WTC11 (cell line): ENCODE results near the gene MACROD2. TPM values are rescaled to one million over a fixed set of nuclear protein-coding genes. Genes with fewer than 3 reads are reported as not detected.

ENCODE experiments used
- ATAC-seq: fragments of 200-7000 bp; cut with Tn5 transposase; 2 replicates; pipeline ENCODE4 v1.10.0; 2021; ENCODE audit warnings: mild to moderate bottlenecking, moderate library complexity
- CTCF ChIA-PET: fragments of 300-600 bp; sonication (Branson Sonifier 250); formaldehyde crosslinking; loops from one replicate; lab custom pipeline; 2021; ENCODE audit warnings: antibody characterized with exemption; lab: Charles Lee
- POLR2A ChIA-PET: fragments of 350-600 bp; sonication (Branson Sonifier 250); formaldehyde crosslinking; loops from one replicate; lab custom pipeline; 2021; ENCODE audit warnings: antibody characterized with exemption; lab: Charles Lee
- DNase-seq: peaks from one replicate; pipeline ENCODE4 v3.0.0; 2021; ENCODE audit warnings: low spot score
- H3K27ac Mint-ChIP-seq: 2 replicates; pipeline ENCODE4 v1.8.0; 2021; ENCODE audit warnings: mixed read lengths
- H3K27me3 Mint-ChIP-seq: 2 replicates; pipeline ENCODE4 v1.8.0; 2021; ENCODE audit warnings: low read depth, mild to moderate bottlenecking, moderate library complexity, mixed read lengths
- H3K36me3 Mint-ChIP-seq: 2 replicates; pipeline ENCODE4 v1.8.0; 2021; ENCODE audit warnings: mixed read lengths
- H3K4me1 Mint-ChIP-seq: 2 replicates; pipeline ENCODE4 v1.8.0; 2022; ENCODE audit warnings: mixed read lengths
- H3K4me3 Mint-ChIP-seq: 2 replicates; pipeline ENCODE4 v1.8.0; 2021; ENCODE audit warnings: mild to moderate bottlenecking, moderate library complexity, mixed read lengths
- H3K9me3 Mint-ChIP-seq: 2 replicates; pipeline ENCODE4 v1.8.0; 2021; ENCODE audit warnings: mixed read lengths
- E2F4 ChIP-seq: sonication (generic); formaldehyde crosslinking; IDR thresholded peaks from 2 replicates; pipeline ENCODE4 v1.8.1; 2022; ENCODE audit warnings: low read depth, mild to moderate bottlenecking, moderate library complexity, missing genetic modification reagents, borderline replicate concordance
- GRHL2 ChIP-seq: fragments of 250-450 bp; sonication (Bioruptor Pico); IDR thresholded peaks from 2 replicates; pipeline ENCODE4 v1.8.0; 2022; ENCODE audit warnings: mild to moderate bottlenecking, moderate library complexity; ENCODE audit not compliant: insufficient replicate concordance, severe bottlenecking
- KAT7 ChIP-seq: sonication (generic); formaldehyde crosslinking; IDR thresholded peaks from 2 replicates; pipeline ENCODE4 v1.8.1; 2023; ENCODE audit warnings: missing genetic modification reagents, mild to moderate bottlenecking, borderline replicate concordance
- NFATC4 ChIP-seq: fragments of 250-450 bp; sonication (Bioruptor Pico); IDR thresholded peaks from 2 replicates; pipeline ENCODE4 v1.9.0; 2021; ENCODE audit warnings: mild to moderate bottlenecking
- NR3C1 ChIP-seq: sonication (generic); formaldehyde crosslinking; conservative IDR thresholded peaks from 2 replicates; pipeline ENCODE4 v1.8.1; 2023; ENCODE audit warnings: low read depth, mild to moderate bottlenecking, missing genetic modification reagents
- PRRX2 ChIP-seq: fragments of 250-450 bp; sonication (Bioruptor Pico); IDR thresholded peaks from 2 replicates; pipeline ENCODE4 v1.8.0; 2021; ENCODE audit warnings: mild to moderate bottlenecking
- RELA ChIP-seq: sonication (generic); formaldehyde crosslinking; IDR thresholded peaks from 2 replicates; pipeline ENCODE4 v1.8.1; 2022; ENCODE audit warnings: missing genetic modification reagents, mild to moderate bottlenecking, borderline replicate concordance
- SP1 ChIP-seq: sonication (generic); formaldehyde crosslinking; conservative IDR thresholded peaks from 2 replicates; pipeline ENCODE4 v1.8.1; 2022; ENCODE audit warnings: missing genetic modification reagents
- ZNF317 ChIP-seq: sonication (generic); formaldehyde crosslinking; IDR thresholded peaks from 2 replicates; pipeline ENCODE4 v1.8.1; 2023; ENCODE audit warnings: low read depth, mild to moderate bottlenecking, moderate library complexity, missing genetic modification reagents, borderline replicate concordance
- total RNA-seq: library from RNA; stranded (reverse); gene quantifications from 3 replicates; pipeline ENCODE4 v1.2.3, GENCODE V29; 2021
- TF ChIP-seq, protein P1 (sequence below): sonication (generic); formaldehyde crosslinking; IDR thresholded peaks from 2 replicates; pipeline ENCODE4 v1.8.0; 2022; ENCODE audit warnings: missing genetic modification reagents
- TF ChIP-seq, protein P2 (sequence below): fragments of 250-450 bp; sonication (Bioruptor Pico); conservative IDR thresholded peaks from 2 replicates; pipeline ENCODE4 v1.9.0; 2021; ENCODE audit warnings: mild to moderate bottlenecking
- TF ChIP-seq, protein P3 (sequence below): sonication (generic); formaldehyde crosslinking; conservative IDR thresholded peaks from 2 replicates; pipeline ENCODE4 v1.8.1; 2023; ENCODE audit warnings: mild to moderate bottlenecking, low read depth, missing genetic modification reagents, moderate library complexity
- TF ChIP-seq, protein P4 (sequence below): sonication (generic); formaldehyde crosslinking; IDR thresholded peaks from 2 replicates; pipeline ENCODE4 v1.8.1; 2023; ENCODE audit warnings: mild to moderate bottlenecking, missing genetic modification reagents, moderate library complexity
- TF ChIP-seq, protein P5 (sequence below): fragments of 250-450 bp; sonication (Bioruptor Pico); IDR thresholded peaks from 2 replicates; pipeline ENCODE4 v1.9.0; 2021; ENCODE audit warnings: mild to moderate bottlenecking
- TF ChIP-seq, protein P6 (sequence below): sonication (generic); formaldehyde crosslinking; IDR thresholded peaks from 2 replicates; pipeline ENCODE4 v1.8.1; 2022; ENCODE audit warnings: mild to moderate bottlenecking, moderate library complexity, missing genetic modification reagents

MACROD2 gene
- total RNA-seq, 1 experiment from 2014 or later = 4.1 TPM

DNA sequence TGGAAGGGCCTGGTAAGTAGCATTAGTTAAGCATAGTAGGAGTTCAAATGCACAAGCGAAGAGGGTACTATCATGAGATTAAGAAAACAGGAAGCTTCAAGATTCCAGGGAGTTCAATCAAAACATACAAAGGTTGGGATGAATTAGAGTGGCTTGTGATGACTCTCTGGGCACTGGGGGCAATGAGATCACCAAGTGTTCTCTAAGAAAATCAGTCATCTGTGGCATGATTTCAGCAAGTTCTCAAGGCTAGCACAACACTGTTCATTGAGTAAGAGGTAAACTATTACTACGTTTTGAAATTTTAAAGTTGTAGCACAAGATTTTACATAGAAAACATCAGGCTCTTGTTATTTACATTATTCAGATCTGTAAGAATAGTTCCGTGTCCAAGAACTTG lies 481.8 kb downstream of the MACROD2 start (continued):
- TF ChIP-seq, protein P1, sequence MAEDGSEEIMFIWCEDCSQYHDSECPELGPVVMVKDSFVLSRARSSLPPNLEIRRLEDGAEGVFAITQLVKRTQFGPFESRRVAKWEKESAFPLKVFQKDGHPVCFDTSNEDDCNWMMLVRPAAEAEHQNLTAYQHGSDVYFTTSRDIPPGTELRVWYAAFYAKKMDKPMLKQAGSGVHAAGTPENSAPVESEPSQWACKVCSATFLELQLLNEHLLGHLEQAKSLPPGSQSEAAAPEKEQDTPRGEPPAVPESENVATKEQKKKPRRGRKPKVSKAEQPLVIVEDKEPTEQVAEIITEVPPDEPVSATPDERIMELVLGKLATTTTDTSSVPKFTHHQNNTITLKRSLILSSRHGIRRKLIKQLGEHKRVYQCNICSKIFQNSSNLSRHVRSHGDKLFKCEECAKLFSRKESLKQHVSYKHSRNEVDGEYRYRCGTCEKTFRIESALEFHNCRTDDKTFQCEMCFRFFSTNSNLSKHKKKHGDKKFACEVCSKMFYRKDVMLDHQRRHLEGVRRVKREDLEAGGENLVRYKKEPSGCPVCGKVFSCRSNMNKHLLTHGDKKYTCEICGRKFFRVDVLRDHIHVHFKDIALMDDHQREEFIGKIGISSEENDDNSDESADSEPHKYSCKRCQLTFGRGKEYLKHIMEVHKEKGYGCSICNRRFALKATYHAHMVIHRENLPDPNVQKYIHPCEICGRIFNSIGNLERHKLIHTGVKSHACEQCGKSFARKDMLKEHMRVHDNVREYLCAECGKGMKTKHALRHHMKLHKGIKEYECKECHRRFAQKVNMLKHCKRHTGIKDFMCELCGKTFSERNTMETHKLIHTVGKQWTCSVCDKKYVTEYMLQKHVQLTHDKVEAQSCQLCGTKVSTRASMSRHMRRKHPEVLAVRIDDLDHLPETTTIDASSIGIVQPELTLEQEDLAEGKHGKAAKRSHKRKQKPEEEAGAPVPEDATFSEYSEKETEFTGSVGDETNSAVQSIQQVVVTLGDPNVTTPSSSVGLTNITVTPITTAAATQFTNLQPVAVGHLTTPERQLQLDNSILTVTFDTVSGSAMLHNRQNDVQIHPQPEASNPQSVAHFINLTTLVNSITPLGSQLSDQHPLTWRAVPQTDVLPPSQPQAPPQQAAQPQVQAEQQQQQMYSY = no peak
- TF ChIP-seq, protein P2, sequence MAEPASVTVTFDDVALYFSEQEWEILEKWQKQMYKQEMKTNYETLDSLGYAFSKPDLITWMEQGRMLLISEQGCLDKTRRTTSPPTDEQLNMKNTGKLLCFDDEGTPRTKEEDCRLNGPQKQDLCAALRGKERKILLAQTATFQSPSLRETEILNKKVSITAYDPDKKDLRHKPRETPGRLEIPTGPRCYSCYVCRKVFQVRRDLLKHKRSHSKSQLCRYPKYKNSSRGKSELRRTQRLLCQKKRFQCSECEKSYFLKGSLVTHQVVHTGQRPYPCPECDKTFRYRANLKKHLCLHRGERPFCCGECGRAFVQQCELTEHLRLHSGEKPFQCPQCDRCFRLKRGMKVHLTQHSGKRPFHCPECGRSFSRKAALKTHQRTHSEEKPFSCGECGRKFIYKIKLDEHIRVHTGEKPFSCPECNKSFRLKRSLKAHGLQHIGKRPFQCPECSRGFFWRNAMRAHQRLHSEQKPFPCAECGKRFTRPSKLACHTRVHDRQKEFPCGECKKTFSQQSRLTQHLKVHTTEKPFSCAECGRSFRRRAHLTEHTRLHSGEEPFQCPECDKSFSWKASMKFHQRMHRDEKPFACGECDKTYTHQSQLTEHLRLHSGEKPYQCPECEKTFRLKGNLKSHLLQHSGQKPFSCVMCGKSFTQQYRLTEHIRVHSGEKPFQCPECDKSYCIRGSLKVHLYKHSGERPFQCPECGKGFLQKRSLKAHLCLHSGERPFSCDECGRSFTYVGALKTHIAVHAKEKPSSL (CRISPR knock-in tag) = no peak
- TF ChIP-seq GRHL2 = no peak
- TF ChIP-seq, protein P3, sequence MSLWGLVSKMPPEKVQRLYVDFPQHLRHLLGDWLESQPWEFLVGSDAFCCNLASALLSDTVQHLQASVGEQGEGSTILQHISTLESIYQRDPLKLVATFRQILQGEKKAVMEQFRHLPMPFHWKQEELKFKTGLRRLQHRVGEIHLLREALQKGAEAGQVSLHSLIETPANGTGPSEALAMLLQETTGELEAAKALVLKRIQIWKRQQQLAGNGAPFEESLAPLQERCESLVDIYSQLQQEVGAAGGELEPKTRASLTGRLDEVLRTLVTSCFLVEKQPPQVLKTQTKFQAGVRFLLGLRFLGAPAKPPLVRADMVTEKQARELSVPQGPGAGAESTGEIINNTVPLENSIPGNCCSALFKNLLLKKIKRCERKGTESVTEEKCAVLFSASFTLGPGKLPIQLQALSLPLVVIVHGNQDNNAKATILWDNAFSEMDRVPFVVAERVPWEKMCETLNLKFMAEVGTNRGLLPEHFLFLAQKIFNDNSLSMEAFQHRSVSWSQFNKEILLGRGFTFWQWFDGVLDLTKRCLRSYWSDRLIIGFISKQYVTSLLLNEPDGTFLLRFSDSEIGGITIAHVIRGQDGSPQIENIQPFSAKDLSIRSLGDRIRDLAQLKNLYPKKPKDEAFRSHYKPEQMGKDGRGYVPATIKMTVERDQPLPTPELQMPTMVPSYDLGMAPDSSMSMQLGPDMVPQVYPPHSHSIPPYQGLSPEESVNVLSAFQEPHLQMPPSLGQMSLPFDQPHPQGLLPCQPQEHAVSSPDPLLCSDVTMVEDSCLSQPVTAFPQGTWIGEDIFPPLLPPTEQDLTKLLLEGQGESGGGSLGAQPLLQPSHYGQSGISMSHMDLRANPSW = no peak
- TF ChIP-seq NR3C1 (CRISPR knock-in tag) = no peak

DNA sequence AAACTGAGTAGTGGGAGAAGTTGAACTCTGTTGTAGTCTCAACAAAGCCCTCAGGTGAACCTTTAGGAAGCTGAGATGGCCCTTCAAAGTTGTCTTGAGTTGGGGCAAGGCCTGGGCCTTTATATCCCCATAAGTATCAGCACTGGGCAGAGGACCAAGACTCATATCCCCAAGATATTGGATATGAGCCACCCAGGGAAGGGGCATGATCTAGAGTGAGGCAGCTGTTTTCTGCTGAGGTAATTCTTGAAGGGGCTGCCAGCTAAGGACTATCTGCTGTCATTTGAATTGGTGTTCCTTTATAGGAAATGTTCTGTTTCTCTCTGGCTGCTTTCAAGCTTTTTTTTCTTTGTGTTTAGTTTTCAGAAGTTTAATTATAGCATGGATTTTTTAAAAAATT lies 482.8 kb downstream of the MACROD2 start:
- Mint-ChIP-seq H3K27me3 (no peaks in the 10 kb centered on the region), H3K9me3 (no peaks in the 10 kb centered on the region), H3K36me3 (no peaks in the 10 kb centered on the region)
- CTCF ChIA-PET = no interaction called here
- TF ChIP-seq, protein P4, sequence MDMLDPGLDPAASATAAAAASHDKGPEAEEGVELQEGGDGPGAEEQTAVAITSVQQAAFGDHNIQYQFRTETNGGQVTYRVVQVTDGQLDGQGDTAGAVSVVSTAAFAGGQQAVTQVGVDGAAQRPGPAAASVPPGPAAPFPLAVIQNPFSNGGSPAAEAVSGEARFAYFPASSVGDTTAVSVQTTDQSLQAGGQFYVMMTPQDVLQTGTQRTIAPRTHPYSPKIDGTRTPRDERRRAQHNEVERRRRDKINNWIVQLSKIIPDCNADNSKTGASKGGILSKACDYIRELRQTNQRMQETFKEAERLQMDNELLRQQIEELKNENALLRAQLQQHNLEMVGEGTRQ (CRISPR knock-in tag) = no peak
- no peak for TF ChIP-seq PRRX2 (CRISPR knock-in tag)
- TF ChIP-seq NFATC4 (CRISPR knock-in tag) = no peak
- TF ChIP-seq ZNF317 (CRISPR knock-in tag) = no peak
- no peak for TF ChIP-seq E2F4 (CRISPR knock-in tag)
- TF ChIP-seq, protein P5, sequence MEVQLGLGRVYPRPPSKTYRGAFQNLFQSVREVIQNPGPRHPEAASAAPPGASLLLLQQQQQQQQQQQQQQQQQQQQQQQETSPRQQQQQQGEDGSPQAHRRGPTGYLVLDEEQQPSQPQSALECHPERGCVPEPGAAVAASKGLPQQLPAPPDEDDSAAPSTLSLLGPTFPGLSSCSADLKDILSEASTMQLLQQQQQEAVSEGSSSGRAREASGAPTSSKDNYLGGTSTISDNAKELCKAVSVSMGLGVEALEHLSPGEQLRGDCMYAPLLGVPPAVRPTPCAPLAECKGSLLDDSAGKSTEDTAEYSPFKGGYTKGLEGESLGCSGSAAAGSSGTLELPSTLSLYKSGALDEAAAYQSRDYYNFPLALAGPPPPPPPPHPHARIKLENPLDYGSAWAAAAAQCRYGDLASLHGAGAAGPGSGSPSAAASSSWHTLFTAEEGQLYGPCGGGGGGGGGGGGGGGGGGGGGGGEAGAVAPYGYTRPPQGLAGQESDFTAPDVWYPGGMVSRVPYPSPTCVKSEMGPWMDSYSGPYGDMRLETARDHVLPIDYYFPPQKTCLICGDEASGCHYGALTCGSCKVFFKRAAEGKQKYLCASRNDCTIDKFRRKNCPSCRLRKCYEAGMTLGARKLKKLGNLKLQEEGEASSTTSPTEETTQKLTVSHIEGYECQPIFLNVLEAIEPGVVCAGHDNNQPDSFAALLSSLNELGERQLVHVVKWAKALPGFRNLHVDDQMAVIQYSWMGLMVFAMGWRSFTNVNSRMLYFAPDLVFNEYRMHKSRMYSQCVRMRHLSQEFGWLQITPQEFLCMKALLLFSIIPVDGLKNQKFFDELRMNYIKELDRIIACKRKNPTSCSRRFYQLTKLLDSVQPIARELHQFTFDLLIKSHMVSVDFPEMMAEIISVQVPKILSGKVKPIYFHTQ = no peak
- no peak for TF ChIP-seq KAT7 (CRISPR knock-in tag)
- no peak for TF ChIP-seq SP1
- TF ChIP-seq, protein P6, sequence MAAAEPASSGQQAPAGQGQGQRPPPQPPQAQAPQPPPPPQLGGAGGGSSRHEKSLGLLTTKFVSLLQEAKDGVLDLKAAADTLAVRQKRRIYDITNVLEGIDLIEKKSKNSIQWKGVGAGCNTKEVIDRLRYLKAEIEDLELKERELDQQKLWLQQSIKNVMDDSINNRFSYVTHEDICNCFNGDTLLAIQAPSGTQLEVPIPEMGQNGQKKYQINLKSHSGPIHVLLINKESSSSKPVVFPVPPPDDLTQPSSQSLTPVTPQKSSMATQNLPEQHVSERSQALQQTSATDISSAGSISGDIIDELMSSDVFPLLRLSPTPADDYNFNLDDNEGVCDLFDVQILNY = no peak
- no peak for TF ChIP-seq RELA (CRISPR knock-in tag)
- TF ChIP-seq, all 79 proteins: peak for 0
- H3K4me1 Mint-ChIP-seq = peaks cover 10% of the 10 kb centered on the region
- no peak overlapping the region for H3K27ac Mint-ChIP-seq
- H3K4me3 Mint-ChIP-seq = no peak overlapping the region
- ATAC-seq (no peak), DNase-seq (no peak)
- POLR2A ChIA-PET = no interaction called here
